ENCODE results near the gene UBA1. TPM values are rescaled to one million over a fixed set of nuclear protein-coding genes. Genes with fewer than 3 reads are reported as not detected.

Gene UBA1
- total and polyA plus RNA-seq, 10 donors, result 57.7 to 207 (median 191) TPM

- H3K4me3 ChIP-seq, result no peak overlapping the region
- H3K4me1 ChIP-seq, result peaks cover 0 to under 1% (median 0%) of the 10 kb centered on the region in 6 donors
- no peak overlapping the region for H3K27ac ChIP-seq
- no peak for TF ChIP-seq POLR2A (IDR thresholded peaks at IDR 0.05)
- TF ChIP-seq CTCF (IDR thresholded peaks at IDR 0.05 in 8 of 11, conservative IDR thresholded peaks at IDR 0.05 in 3 of 11), result no peak
- no peak for TF ChIP-seq POLR2AphosphoS5 (IDR thresholded peaks at IDR 0.05)
- H3K9me3 ChIP-seq, result no peaks in the 10 kb centered on the region
- H3K27me3 ChIP-seq (replicated peaks in 1 of 7), result peaks cover 0 to 5% (median 0%) of the 10 kb centered on the region in 7 donors
- 88 to 96% (median 90%) methylated on average over 4 to 10 of the region's 10 CpGs for WGBS, 5 donors
- no peak for DNase-seq
- peaks cover 0 to 84% (median 44%) of the 10 kb centered on the region in 6 donors for H3K36me3 ChIP-seq
- intact Hi-C loops (cut with DNase I; ENCODE audit: low total_unique reads), result no loop called here
Measured at GRCh38 chrX:47242321-47242720, 48.7 kb downstream of the UBA1 start.

- intact Hi-C loops (cut with DNase I; ENCODE audit: low total_unique reads), result no loop called here
- Histone ChIP-seq H3K4me1 (no peaks in the 10 kb centered on the region), H3K27ac (no peak overlapping the region), H3K4me3 (no peak overlapping the region), H3K36me3 (peaks cover 0 to 95% (median 47%) of the 10 kb centered on the region in 6 donors), H3K9me3 (no peaks in the 10 kb centered on the region), H3K27me3 (replicated peaks in 1 of 7) (peaks cover 0 to 5% (median 0%) of the 10 kb centered on the region in 7 donors)
- TF ChIP-seq CTCF (IDR thresholded peaks at IDR 0.05 in 8 of 11, conservative IDR thresholded peaks at IDR 0.05 in 3 of 11), result no peak
- no peak for TF ChIP-seq POLR2A (IDR thresholded peaks at IDR 0.05)
- WGBS, 5 donors, result 93 to 97% (median 97%) methylated on average over 13 to 14 of the region's 14 CpGs
- no peak for DNase-seq
Measured at GRCh38 chrX:47243351-47243750, 49.7 kb downstream of the UBA1 start.

- WGBS, 5 donors, result 90 to 98% (median 94%) methylated on average over 8 to 16 of the region's 16 CpGs
- H3K9me3 ChIP-seq, result no peaks in the 10 kb centered on the region
- peaks cover 0 to 95% (median 47%) of the 10 kb centered on the region in 6 donors for H3K36me3 ChIP-seq
- intact Hi-C loops (cut with DNase I; ENCODE audit: low total_unique reads), result no loop called here
- no peak overlapping the region for H3K4me3 ChIP-seq
- no peak overlapping the region for H3K27ac ChIP-seq
- DNase-seq, result no peak
- peaks cover 0 to 5% (median 0%) of the 10 kb centered on the region in 7 donors for H3K27me3 ChIP-seq (replicated peaks in 1 of 7)
- TF ChIP-seq POLR2AphosphoS5 (IDR thresholded peaks at IDR 0.05) (no peak), POLR2A (IDR thresholded peaks at IDR 0.05) (no peak), CTCF (IDR thresholded peaks at IDR 0.05 in 8 of 11, conservative IDR thresholded peaks at IDR 0.05 in 3 of 11) (no peak)
- no peaks in the 10 kb centered on the region for H3K4me1 ChIP-seq
Measured at GRCh38 chrX:47244676-47245075, 51.0 kb downstream of the UBA1 start.

- no peaks in the 10 kb centered on the region for H3K4me1 ChIP-seq
- intact Hi-C loops (cut with DNase I; ENCODE audit: low total_unique reads), result no loop called here
- no peak for TF ChIP-seq POLR2AphosphoS5 (IDR thresholded peaks at IDR 0.05)
- TF ChIP-seq CTCF (IDR thresholded peaks at IDR 0.05 in 8 of 11, conservative IDR thresholded peaks at IDR 0.05 in 3 of 11), result no peak
- TF ChIP-seq POLR2A (IDR thresholded peaks at IDR 0.05), result no peak
- DNase-seq, result peak; percentile 58
- no peak overlapping the region for H3K4me3 ChIP-seq
- peaks cover 0 to 90% (median 45%) of the 10 kb centered on the region in 6 donors for H3K36me3 ChIP-seq
- peaks cover 0 to 5% (median 0%) of the 10 kb centered on the region in 7 donors for H3K27me3 ChIP-seq (replicated peaks in 1 of 7)
- no peaks in the 10 kb centered on the region for H3K9me3 ChIP-seq
- H3K27ac ChIP-seq, result no peak overlapping the region
- WGBS, 5 donors, result 85 to 96% (median 95%) methylated on average over 10 of the region's 10 CpGs; no CpG with 5 or more reads in 1 of the 5 donors
Measured at GRCh38 chrX:47245156-47245555, 51.5 kb downstream of the UBA1 start.

All from spleen (tissue), 11 donors.